Hepatocyte (in vitro differentiated cells): ENCODE data around the gene ANKRD40CL. TPM values are rescaled to one million over a fixed set of nuclear protein-coding genes. Genes with fewer than 3 reads are reported as not detected.

Experiments
- DNase-seq: peaks from one replicate; pipeline ENCODE4 v3.0.0-alpha.2; 2016; ENCODE audit warnings: low spot score
- H2AFZ ChIP-seq: fragments of 200-600 bp; sonication (generic); 2 replicates; pipeline ENCODE4 v1.6.0; 2016; ENCODE audit warnings: antibody characterized with exemption, mild to moderate bottlenecking
- H3K27ac ChIP-seq: fragments of 200-600 bp; sonication (generic); 2 replicates; pipeline ENCODE4 v1.5.1; 2016; ENCODE audit warnings: mild to moderate bottlenecking
- H3K27me3 ChIP-seq: fragments of 200-600 bp; sonication (generic); 2 replicates; pipeline ENCODE4 v1.6.1; 2016
- H3K36me3 ChIP-seq: fragments of 200-600 bp; sonication (generic); replicated peaks from 2 replicates; pipeline ENCODE4 v1.5.1; 2016; ENCODE audit warnings: low read depth; ENCODE audit not compliant: insufficient read depth
- H3K4me1 ChIP-seq: fragments of 200-600 bp; sonication (generic); 2 replicates; pipeline ENCODE4 v1.5.1; 2016; ENCODE audit warnings: mild to moderate bottlenecking, moderate library complexity; ENCODE audit not compliant: insufficient read depth
- H3K4me2 ChIP-seq: fragments of 200-600 bp; sonication (generic); 2 replicates; pipeline ENCODE4 v1.6.0; 2016
- H3K4me3 ChIP-seq: fragments of 200-600 bp; sonication (generic); 2 replicates; pipeline ENCODE4 v1.5.1; 2016; ENCODE audit warnings: mild to moderate bottlenecking
- H3K79me2 ChIP-seq: fragments of 200-600 bp; sonication (generic); 2 replicates; pipeline ENCODE4 v1.6.0; 2017; ENCODE audit warnings: mild to moderate bottlenecking
- H3K9me2 ChIP-seq: fragments of 200-600 bp; sonication (generic); replicated peaks from 2 replicates; pipeline ENCODE4 v1.6.0; 2017; ENCODE audit warnings: mild to moderate bottlenecking; ENCODE audit not compliant: insufficient read depth
- H3K9me3 ChIP-seq: fragments of 200-600 bp; sonication (generic); 2 replicates; pipeline ENCODE4 v1.5.1; 2016; ENCODE audit warnings: low read depth, mild to moderate bottlenecking
- H4K20me1 ChIP-seq: fragments of 200-600 bp; sonication (generic); 2 replicates; pipeline ENCODE4 v1.6.0; 2016; ENCODE audit warnings: mild to moderate bottlenecking; ENCODE audit not compliant: insufficient read depth, poor library complexity, severe bottlenecking
- EZH2 ChIP-seq: fragments of 200-600 bp; sonication (generic); IDR thresholded peaks from 2 replicates; pipeline ENCODE4 v1.6.1; 2016; ENCODE audit warnings: antibody characterized with exemption, mild to moderate bottlenecking, borderline replicate concordance
- EZH2phosphoT487 ChIP-seq: fragments of 200-600 bp; sonication (generic); IDR thresholded peaks from one replicate; pipeline ENCODE4 v1.6.1; 2018; ENCODE audit warnings: antibody characterized with exemption, mild to moderate bottlenecking, low read depth, moderate library complexity; ENCODE audit not compliant: unreplicated experiment, severe bottlenecking
- WGBS: methylation state at CpG from one replicate; pipeline ENCODE4 v1.1.6; 2016; ENCODE audit warnings: low lambda C conversion rate; ENCODE audit errors: missing lambda C conversion rate; 5-methylcytosine and 5-hydroxymethylcytosine counted together
- polyA plus RNA-seq: library from polyadenylated mRNA; unstranded; fragments of >200 nt; fragmentation: Nextera tagmentation; extraction: Ambion mirVana; gene quantifications from 2 replicates; pipeline ENCODE4 v1.2.1, GENCODE V29; 2016
- total RNA-seq: library from RNA; depleted of rRNA; stranded (reverse); fragments of >200 nt; gene quantifications from 2 replicates; pipeline ENCODE4 v1.2.3, GENCODE V29; 2014
- TF ChIP-seq, protein P1 (sequence below): fragments of 200-600 bp; sonication (generic); IDR thresholded peaks from 2 replicates; pipeline ENCODE4 v1.5.1; 2016; ENCODE audit warnings: antibody characterized with exemption, mild to moderate bottlenecking; ENCODE audit not compliant: poor library complexity

Gene ANKRD40CL
- total and polyA plus RNA-seq, 2 experiments from 2014 or later = 3.9 to 4.2 TPM

DNA sequence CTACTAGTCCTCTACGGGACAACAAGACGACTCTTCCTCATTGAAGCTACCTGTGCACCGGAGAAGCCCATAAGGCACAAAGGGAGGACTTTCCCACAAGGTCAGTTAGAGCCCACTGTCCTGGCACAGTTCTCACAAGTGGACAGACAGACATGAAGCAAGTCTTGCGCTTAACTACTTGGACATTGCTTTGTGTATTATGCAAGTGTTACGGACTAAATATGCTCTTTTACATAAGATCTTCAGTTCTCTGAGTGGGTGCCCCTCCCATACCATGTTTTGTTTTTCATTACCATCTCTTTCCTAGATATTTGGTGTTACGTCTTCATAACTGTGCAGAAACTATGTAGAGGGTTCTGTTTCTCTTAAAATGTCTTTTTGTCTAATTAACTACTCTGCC, 18.1 kb downstream of the ANKRD40CL start:
- H4K20me1 ChIP-seq = peaks cover 9% of the 10 kb centered on the region
- H3K9me3 ChIP-seq = no peaks in the 10 kb centered on the region
- H3K79me2 ChIP-seq = peaks cover 40% of the 10 kb centered on the region
- H2AFZ ChIP-seq = no peak overlapping the region
- H3K27ac ChIP-seq = no peak overlapping the region
- no peaks in the 10 kb centered on the region for H3K4me1 ChIP-seq
- H3K9me2 ChIP-seq = no peaks in the 10 kb centered on the region
- peaks cover 6% of the 10 kb centered on the region for H3K36me3 ChIP-seq
- no peak overlapping the region for H3K4me2 ChIP-seq
- H3K27me3 ChIP-seq = no peaks in the 10 kb centered on the region
- no peak for DNase-seq
- 85% methylated on average over 6 of the region's 6 CpGs for whole genome bisulfite sequencing
- H3K4me3 ChIP-seq = no peak overlapping the region
- TF ChIP-seq EZH2phosphoT487 (no peak), EZH2 (no peak)
- TF ChIP-seq, protein P1, sequence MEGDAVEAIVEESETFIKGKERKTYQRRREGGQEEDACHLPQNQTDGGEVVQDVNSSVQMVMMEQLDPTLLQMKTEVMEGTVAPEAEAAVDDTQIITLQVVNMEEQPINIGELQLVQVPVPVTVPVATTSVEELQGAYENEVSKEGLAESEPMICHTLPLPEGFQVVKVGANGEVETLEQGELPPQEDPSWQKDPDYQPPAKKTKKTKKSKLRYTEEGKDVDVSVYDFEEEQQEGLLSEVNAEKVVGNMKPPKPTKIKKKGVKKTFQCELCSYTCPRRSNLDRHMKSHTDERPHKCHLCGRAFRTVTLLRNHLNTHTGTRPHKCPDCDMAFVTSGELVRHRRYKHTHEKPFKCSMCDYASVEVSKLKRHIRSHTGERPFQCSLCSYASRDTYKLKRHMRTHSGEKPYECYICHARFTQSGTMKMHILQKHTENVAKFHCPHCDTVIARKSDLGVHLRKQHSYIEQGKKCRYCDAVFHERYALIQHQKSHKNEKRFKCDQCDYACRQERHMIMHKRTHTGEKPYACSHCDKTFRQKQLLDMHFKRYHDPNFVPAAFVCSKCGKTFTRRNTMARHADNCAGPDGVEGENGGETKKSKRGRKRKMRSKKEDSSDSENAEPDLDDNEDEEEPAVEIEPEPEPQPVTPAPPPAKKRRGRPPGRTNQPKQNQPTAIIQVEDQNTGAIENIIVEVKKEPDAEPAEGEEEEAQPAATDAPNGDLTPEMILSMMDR = no peak

DNA sequence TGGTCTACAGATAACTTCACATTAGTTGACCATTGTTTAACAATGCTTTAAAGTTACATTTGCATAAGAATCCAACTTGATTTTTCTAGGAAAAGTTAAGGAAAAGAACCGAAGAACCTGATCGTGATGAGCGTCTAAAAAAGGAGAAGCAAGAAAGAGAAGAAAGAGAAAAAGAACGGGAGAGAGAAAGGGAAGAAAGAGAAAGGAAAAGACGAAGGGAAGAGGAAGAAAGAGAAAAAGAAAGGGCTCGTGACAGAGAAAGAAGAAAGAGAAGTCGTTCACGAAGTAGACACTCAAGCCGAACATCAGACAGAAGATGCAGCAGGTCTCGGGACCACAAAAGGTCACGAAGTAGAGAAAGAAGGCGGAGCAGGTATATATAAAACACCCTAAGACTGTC, 21.7 kb downstream of the ANKRD40CL start:
- Histone ChIP-seq H3K9me2 (no peaks in the 10 kb centered on the region), H3K4me2 (no peak overlapping the region), H3K9me3 (no peaks in the 10 kb centered on the region), H3K4me1 (no peaks in the 10 kb centered on the region), H3K4me3 (no peak overlapping the region), H2AFZ (no peak overlapping the region), H3K27me3 (no peaks in the 10 kb centered on the region), H3K27ac (no peak overlapping the region), H3K36me3 (peaks cover 6% of the 10 kb centered on the region), H3K79me2 (peaks cover 63% of the 10 kb centered on the region), H4K20me1 (peaks cover 15% of the 10 kb centered on the region)
- TF ChIP-seq EZH2phosphoT487 = no peak
- TF ChIP-seq EZH2 = no peak
- TF ChIP-seq, protein P1 = no peak
- 93% methylated on average over 12 of the region's 12 CpGs for WGBS
- no peak for DNase-seq

DNA sequence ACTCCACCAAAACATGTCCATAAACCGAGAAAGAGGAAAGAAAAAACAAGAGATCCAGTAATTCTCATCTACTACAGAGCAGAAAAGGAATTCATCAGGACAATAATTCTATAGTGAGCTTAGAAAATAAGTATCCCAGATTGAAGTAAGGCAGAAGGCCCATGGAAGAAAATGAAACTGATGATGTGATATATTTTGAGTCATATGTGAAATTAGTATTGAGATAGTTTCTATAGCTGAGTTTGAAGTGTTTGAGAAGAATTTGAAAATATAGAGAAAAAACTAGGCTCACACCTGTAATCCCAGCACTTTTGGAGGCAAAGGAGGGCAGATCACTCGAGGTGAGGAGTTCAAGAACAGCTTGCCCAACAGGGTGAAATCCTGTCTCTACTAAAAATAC, 28.2 kb downstream of the ANKRD40CL start:
- H3K27ac ChIP-seq = no peak overlapping the region
- H3K36me3 ChIP-seq = no peaks in the 10 kb centered on the region
- H2AFZ ChIP-seq = no peak overlapping the region
- no peak overlapping the region for H3K4me2 ChIP-seq
- H3K9me2 ChIP-seq = no peaks in the 10 kb centered on the region
- peaks cover 3% of the 10 kb centered on the region for H3K4me1 ChIP-seq
- H4K20me1 ChIP-seq = peaks cover 49% of the 10 kb centered on the region
- H3K4me3 ChIP-seq = no peak overlapping the region
- peaks cover 93% of the 10 kb centered on the region for H3K79me2 ChIP-seq
- no peaks in the 10 kb centered on the region for H3K27me3 ChIP-seq
- no peaks in the 10 kb centered on the region for H3K9me3 ChIP-seq
- 92% methylated on average over 2 of the region's 2 CpGs for WGBS
- TF ChIP-seq, protein P1 = no peak
- TF ChIP-seq EZH2 = no peak
- TF ChIP-seq EZH2phosphoT487 = no peak
- no peak for DNase-seq

DNA sequence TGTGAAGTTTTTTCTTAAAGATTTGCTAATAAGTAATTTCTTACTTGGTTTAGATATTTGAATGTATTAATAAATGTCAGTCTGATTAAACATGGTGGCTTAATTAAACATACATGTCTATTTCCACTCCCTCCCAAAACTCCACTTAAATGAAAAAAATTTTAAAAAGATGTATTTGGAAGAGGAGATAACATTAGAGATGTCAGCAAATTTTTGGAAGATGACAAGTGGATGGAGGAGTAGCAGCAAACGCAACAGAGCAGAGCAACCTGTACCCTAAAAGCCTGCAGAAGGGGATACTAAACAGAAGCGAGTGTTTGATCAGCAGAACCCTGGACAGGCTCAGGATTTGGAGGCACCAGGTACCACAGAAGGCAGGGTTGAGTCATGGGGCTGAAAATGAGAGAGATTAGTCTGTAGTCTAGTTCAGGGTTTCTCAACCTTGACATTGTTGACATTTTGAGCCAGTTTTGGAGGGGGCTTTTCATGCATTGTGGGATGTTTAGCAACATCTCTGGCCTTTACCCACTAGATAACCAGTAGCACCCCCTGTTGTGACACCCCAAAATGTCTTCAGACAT, 30.1 kb downstream of the ANKRD40CL start:
- H3K27ac ChIP-seq = no peak overlapping the region
- no peak overlapping the region for H2AFZ ChIP-seq
- peaks cover 62% of the 10 kb centered on the region for H4K20me1 ChIP-seq
- H3K9me2 ChIP-seq = no peaks in the 10 kb centered on the region
- H3K4me2 ChIP-seq = no peak overlapping the region
- TF ChIP-seq EZH2 = no peak
- no peak for TF ChIP-seq EZH2phosphoT487
- TF ChIP-seq, protein P1 = no peak
- H3K9me3 ChIP-seq = no peaks in the 10 kb centered on the region
- no peaks in the 10 kb centered on the region for H3K27me3 ChIP-seq
- 100% methylated on average over 2 of the region's 2 CpGs for WGBS
- no peak for DNase-seq
- peaks cover 98% of the 10 kb centered on the region for H3K79me2 ChIP-seq
- no peak overlapping the region for H3K4me3 ChIP-seq
- H3K4me1 ChIP-seq = peaks cover 4% of the 10 kb centered on the region
- no peaks in the 10 kb centered on the region for H3K36me3 ChIP-seq
